HEK293 (cell line): ENCODE measurements around the gene DNAJB7.
"Not testable (repeated sequence)": the region's sequence is repeated elsewhere in the genome, so short reads cannot be mapped to it uniquely, and the experiment has no call there.

Experiments used
- CTCF ChIA-PET: fragments of 350-600 bp; formaldehyde crosslinking; extraction: SDS; loops from one replicate; lab custom pipeline; 2021; ENCODE audit warnings: antibody characterized with exemption; lab: Yijun Ruan, JAX
- POLR2A ChIA-PET: fragments of 300-600 bp; formaldehyde crosslinking; extraction: SDS; loops from one replicate; lab custom pipeline; 2020; ENCODE audit warnings: antibody characterized with exemption, inconsistent platforms; lab: Yijun Ruan, JAX
- H3K27ac ChIP-seq: fragments of 200-500 bp; sonication (Bioruptor generic); 2 replicates; pipeline ENCODE4 v1.5.1; 2014; ENCODE audit warnings: low read depth, low read length, control low read depth, inconsistent platforms; ENCODE audit errors: extremely low read depth
- H3K36me3 ChIP-seq, 2 experiments: fragments of 200-500 bp in 1 of 2; sonication (Bioruptor generic) in 1 of 2; 1 replicate in 1 of 2; 2 replicates in 1 of 2; pipeline ENCODE4 v1.5.1; 2014 to 2017; ENCODE audit warnings: inconsistent platforms in 2 of 2, low read length in 2 of 2; ENCODE audit not compliant: control insufficient read depth in 2 of 2, insufficient read depth in 1 of 2
- H3K4me1 ChIP-seq: fragments of 200-500 bp; sonication (Bioruptor generic); 2 replicates; pipeline ENCODE4 v1.5.1; 2014; ENCODE audit warnings: mild to moderate bottlenecking, low read length, inconsistent platforms; ENCODE audit not compliant: control insufficient read depth, insufficient read depth
- H3K4me3 ChIP-seq: 2 replicates; pipeline ENCODE4 v1.5.1; 2011; ENCODE audit warnings: low read depth, mild to moderate bottlenecking, control low read depth, low read length, moderate library complexity
- H3K9me3 ChIP-seq: fragments of 200-500 bp; sonication (Bioruptor generic); 2 replicates; pipeline ENCODE4 v1.5.1; 2014; ENCODE audit warnings: low read depth, low read length, inconsistent platforms; ENCODE audit not compliant: control insufficient read depth, insufficient read depth
- BCL11B ChIP-seq: fragments of 450-650 bp; formaldehyde crosslinking; IDR thresholded peaks from 2 replicates; pipeline ENCODE4 v1.5.1; 2016; ENCODE audit warnings: low read depth, missing biosample characterization, missing genetic modification characterization
- GLIS1 ChIP-seq: fragments of 450-650 bp; formaldehyde crosslinking; IDR thresholded peaks from 2 replicates; pipeline ENCODE4 v1.5.1; 2016; ENCODE audit warnings: missing biosample characterization, missing genetic modification characterization
- HOXC10 ChIP-seq: sonication (generic); formaldehyde crosslinking; IDR thresholded peaks from 2 replicates; pipeline ENCODE4 v1.8.1; 2023; ENCODE audit warnings: mild to moderate bottlenecking, missing genetic modification reagents
- SCRT1 ChIP-seq: fragments of 450-650 bp; formaldehyde crosslinking; IDR thresholded peaks from 2 replicates; pipeline ENCODE4 v1.5.1; 2016; ENCODE audit warnings: missing biosample characterization, missing genetic modification characterization, borderline replicate concordance
- SCRT2 ChIP-seq: fragments of 450-650 bp; formaldehyde crosslinking; IDR thresholded peaks from 2 replicates; pipeline ENCODE4 v1.5.1; 2016; ENCODE audit warnings: missing biosample characterization, missing genetic modification characterization
- ZNF112 ChIP-seq: fragments of 450-650 bp; formaldehyde crosslinking; IDR thresholded peaks from 2 replicates; pipeline ENCODE4 v1.5.0; 2017; ENCODE audit warnings: missing biosample characterization, missing genetic modification characterization
- ZNF202 ChIP-seq: fragments of 450-650 bp; formaldehyde crosslinking; IDR thresholded peaks from 2 replicates; pipeline ENCODE4 v1.5.1; 2016; ENCODE audit warnings: missing biosample characterization, missing genetic modification characterization, borderline replicate concordance
- ZNF23 ChIP-seq: fragments of 450-650 bp; formaldehyde crosslinking; IDR thresholded peaks from 2 replicates; pipeline ENCODE4 v1.5.1; 2016; ENCODE audit warnings: missing biosample characterization, missing genetic modification characterization, borderline replicate concordance
- ZNF292 ChIP-seq: fragments of 450-650 bp; formaldehyde crosslinking; IDR thresholded peaks from 2 replicates; pipeline ENCODE4 v1.5.1; 2016; ENCODE audit warnings: low read depth, missing biosample characterization, missing genetic modification characterization, borderline replicate concordance
- ZNF394 ChIP-seq: fragments of 450-650 bp; formaldehyde crosslinking; IDR thresholded peaks from 2 replicates; pipeline ENCODE4 v1.5.1; 2016; ENCODE audit warnings: missing biosample characterization, missing genetic modification characterization, mild to moderate bottlenecking, moderate library complexity, borderline replicate concordance
- ZNF48 ChIP-seq: fragments of 450-650 bp; formaldehyde crosslinking; IDR thresholded peaks from 2 replicates; pipeline ENCODE4 v1.5.1; 2016; ENCODE audit warnings: missing biosample characterization, missing genetic modification characterization
- ZNF521 ChIP-seq: fragments of 450-650 bp; formaldehyde crosslinking; IDR thresholded peaks from 2 replicates; pipeline ENCODE4 v1.5.1; 2017; ENCODE audit warnings: missing biosample characterization, mild to moderate bottlenecking, missing genetic modification characterization
- ZNF560 ChIP-seq: fragments of 450-650 bp; formaldehyde crosslinking; IDR thresholded peaks from 2 replicates; pipeline ENCODE4 v1.5.1; 2017; ENCODE audit warnings: missing biosample characterization, missing genetic modification characterization, borderline replicate concordance
- ZNF561 ChIP-seq: fragments of 450-650 bp; IDR thresholded peaks from 2 replicates; pipeline ENCODE4 v1.5.1; 2018; ENCODE audit warnings: missing biosample characterization, missing genetic modification characterization, borderline replicate concordance
- ZNF596 ChIP-seq: fragments of 450-650 bp; IDR thresholded peaks from 2 replicates; pipeline ENCODE4 v1.5.0; 2018; ENCODE audit warnings: missing biosample characterization, mild to moderate bottlenecking, missing genetic modification characterization, moderate library complexity
- ZNF610 ChIP-seq: fragments of 450-650 bp; formaldehyde crosslinking; IDR thresholded peaks from 2 replicates; pipeline ENCODE4 v1.5.1; 2016; ENCODE audit warnings: missing biosample characterization, missing genetic modification characterization, borderline replicate concordance
- ZNF626 ChIP-seq: fragments of 450-650 bp; sonication (Bioruptor Pico); formaldehyde crosslinking; IDR thresholded peaks from 2 replicates; pipeline ENCODE4 v1.5.1; 2018; ENCODE audit warnings: missing biosample characterization, missing genetic modification characterization, inconsistent platforms
- ZNF701 ChIP-seq: fragments of 450-650 bp; formaldehyde crosslinking; IDR thresholded peaks from 2 replicates; pipeline ENCODE4 v1.5.1; 2016; ENCODE audit warnings: missing biosample characterization, missing genetic modification characterization
- ZSCAN23 ChIP-seq: fragments of 450-650 bp; formaldehyde crosslinking; IDR thresholded peaks from 2 replicates; pipeline ENCODE4 v1.5.1; 2016; ENCODE audit warnings: missing biosample characterization, missing genetic modification characterization
- TF ChIP-seq, protein P1 (sequence below): fragments of 450-650 bp; formaldehyde crosslinking; IDR thresholded peaks from 2 replicates; pipeline ENCODE4 v1.5.1; 2016; ENCODE audit warnings: missing biosample characterization, missing genetic modification characterization
- TF ChIP-seq, protein P2 (sequence below): fragments of 450-650 bp; formaldehyde crosslinking; IDR thresholded peaks from 2 replicates; pipeline ENCODE4 v1.5.1; 2016; ENCODE audit warnings: missing biosample characterization, missing genetic modification characterization
- TF ChIP-seq, protein P3 (sequence below): fragments of 450-650 bp; formaldehyde crosslinking; IDR thresholded peaks from 2 replicates; pipeline ENCODE4 v1.5.1; 2016; ENCODE audit warnings: missing biosample characterization, missing genetic modification characterization, low read depth

The DNAJB7 gene

DNA sequence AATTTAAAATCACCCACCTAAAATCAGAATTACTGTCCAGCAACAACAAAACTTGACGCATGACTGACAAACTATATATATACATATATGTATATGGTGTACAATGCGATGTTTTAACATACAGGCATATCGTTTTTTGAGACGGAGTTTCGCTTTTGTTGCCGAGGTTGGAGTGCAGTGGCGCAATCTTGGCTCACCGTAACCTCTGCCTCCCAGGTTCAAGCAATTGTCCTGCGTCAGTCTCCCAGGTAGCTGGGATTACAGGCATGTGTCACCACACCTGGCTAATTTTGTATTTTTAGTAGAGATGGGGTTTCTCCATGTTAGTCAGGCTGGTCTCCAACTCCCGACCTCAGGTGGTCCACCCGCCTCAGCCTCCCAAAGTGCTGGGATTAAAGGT, 16.1 kb downstream of the DNAJB7 start:
- POLR2A ChIA-PET, H3K9me3 ChIP-seq, CTCF ChIA-PET, H3K4me3 ChIP-seq, H3K27ac ChIP-seq, H3K4me1 ChIP-seq: not testable (repeated sequence)
- peaks cover 82 to 97% of the 10 kb centered on the region in 2 experiments for H3K36me3 ChIP-seq
- peak; percentile 46; the same call in 1 of the 2 replicates for TF ChIP-seq GLIS1 (tag by site-specific recombination)
- TF ChIP-seq, protein P1, sequence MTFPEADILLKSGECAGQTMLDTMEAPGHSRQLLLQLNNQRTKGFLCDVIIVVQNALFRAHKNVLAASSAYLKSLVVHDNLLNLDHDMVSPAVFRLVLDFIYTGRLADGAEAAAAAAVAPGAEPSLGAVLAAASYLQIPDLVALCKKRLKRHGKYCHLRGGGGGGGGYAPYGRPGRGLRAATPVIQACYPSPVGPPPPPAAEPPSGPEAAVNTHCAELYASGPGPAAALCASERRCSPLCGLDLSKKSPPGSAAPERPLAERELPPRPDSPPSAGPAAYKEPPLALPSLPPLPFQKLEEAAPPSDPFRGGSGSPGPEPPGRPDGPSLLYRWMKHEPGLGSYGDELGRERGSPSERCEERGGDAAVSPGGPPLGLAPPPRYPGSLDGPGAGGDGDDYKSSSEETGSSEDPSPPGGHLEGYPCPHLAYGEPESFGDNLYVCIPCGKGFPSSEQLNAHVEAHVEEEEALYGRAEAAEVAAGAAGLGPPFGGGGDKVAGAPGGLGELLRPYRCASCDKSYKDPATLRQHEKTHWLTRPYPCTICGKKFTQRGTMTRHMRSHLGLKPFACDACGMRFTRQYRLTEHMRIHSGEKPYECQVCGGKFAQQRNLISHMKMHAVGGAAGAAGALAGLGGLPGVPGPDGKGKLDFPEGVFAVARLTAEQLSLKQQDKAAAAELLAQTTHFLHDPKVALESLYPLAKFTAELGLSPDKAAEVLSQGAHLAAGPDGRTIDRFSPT (tag by site-specific recombination): 0 out of 2 replicates have a peak, but pooled peaks have one; percentile 36
- TF ChIP-seq, protein P2, sequence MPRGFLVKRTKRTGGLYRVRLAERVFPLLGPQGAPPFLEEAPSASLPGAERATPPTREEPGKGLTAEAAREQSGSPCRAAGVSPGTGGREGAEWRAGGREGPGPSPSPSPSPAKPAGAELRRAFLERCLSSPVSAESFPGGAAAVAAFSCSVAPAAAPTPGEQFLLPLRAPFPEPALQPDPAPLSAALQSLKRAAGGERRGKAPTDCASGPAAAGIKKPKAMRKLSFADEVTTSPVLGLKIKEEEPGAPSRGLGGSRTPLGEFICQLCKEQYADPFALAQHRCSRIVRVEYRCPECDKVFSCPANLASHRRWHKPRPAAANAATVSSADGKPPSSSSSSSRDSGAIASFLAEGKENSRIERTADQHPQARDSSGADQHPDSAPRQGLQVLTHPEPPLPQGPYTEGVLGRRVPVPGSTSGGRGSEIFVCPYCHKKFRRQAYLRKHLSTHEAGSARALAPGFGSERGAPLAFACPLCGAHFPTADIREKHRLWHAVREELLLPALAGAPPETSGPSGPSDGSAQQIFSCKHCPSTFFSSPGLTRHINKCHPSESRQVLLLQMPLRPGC (tag by site-specific recombination): peak; percentile 48; the same call in 1 of the 2 replicates

DNA sequence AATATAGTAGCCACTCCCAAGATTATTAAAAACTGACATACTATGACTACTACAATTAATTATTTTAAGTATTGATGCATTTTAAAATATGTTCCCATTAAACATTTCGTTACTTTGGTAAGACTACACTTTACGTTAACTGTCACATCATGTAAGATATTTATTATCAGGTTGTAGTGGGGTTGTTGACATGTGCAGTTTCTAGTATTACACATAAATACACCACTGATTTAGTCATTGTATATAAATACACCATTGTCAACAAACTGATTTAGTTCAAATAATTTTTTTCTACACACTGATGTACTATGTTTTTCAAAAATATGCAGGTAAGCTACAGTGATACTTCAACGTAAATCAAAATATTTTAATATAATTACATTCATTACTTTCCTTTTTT, 17.0 kb downstream of the DNAJB7 start:
- ChIA-PET CTCF (no interaction called here), POLR2A (no interaction called here)
- no peak overlapping the region for H3K4me3 ChIP-seq
- H3K36me3 ChIP-seq: peaks cover 89 to 97% of the 10 kb centered on the region in 2 experiments
- H3K27ac ChIP-seq: no peak overlapping the region
- H3K9me3 ChIP-seq: no peaks in the 10 kb centered on the region
- TF ChIP-seq, protein P3, sequence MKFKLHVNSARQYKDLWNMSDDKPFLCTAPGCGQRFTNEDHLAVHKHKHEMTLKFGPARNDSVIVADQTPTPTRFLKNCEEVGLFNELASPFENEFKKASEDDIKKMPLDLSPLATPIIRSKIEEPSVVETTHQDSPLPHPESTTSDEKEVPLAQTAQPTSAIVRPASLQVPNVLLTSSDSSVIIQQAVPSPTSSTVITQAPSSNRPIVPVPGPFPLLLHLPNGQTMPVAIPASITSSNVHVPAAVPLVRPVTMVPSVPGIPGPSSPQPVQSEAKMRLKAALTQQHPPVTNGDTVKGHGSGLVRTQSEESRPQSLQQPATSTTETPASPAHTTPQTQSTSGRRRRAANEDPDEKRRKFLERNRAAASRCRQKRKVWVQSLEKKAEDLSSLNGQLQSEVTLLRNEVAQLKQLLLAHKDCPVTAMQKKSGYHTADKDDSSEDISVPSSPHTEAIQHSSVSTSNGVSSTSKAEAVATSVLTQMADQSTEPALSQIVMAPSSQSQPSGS (tag by site-specific recombination): no peak
- TF ChIP-seq ZNF202 (tag by site-specific recombination) (no peak), ZNF561 (tag by site-specific recombination) (no peak)
- H3K4me1 ChIP-seq: no peaks in the 10 kb centered on the region

DNA sequence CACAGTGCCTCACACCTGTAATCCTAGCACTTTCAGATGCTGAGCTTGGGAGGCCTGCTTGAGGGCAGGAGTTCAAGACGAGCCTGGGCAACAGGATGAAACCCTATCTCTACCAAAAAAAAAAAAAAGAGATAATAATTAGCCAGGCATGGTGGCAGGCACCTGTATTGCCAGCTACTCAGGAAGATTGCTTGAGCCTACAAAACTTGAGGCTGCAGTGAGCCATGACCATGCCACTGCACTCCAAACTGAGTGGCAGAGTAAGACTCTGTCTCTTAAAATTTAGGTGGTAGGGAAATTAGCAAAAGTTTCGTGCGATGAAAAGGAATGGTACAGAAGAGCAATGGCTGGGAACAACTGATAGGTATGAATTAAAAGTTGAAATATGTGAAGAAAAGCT, 23.4 kb downstream of the DNAJB7 start:
- no peaks in the 10 kb centered on the region for H3K4me1 ChIP-seq
- CTCF ChIA-PET: interaction anchor here (0.6 kb wide), 1 partner anchor 129 kb away, joined by 4 read pairs; no protein-coding TSS in a partner anchor
- no peaks in the 10 kb centered on the region for H3K9me3 ChIP-seq
- H3K36me3 ChIP-seq: peaks cover 90 to 95% of the 10 kb centered on the region in 2 experiments
- TF ChIP-seq BCL11B (tag by site-specific recombination): no peak
- TF ChIP-seq ZNF292 (tag by site-specific recombination): no peak
- TF ChIP-seq SCRT1 (tag by site-specific recombination): 0 out of 2 replicates have a peak, but pooled peaks have one; percentile 38
- TF ChIP-seq SCRT2: no peak
- TF ChIP-seq ZNF394 (tag by site-specific recombination): no peak
- no peak for TF ChIP-seq HOXC10
- POLR2A ChIA-PET: interaction anchor here (1.5 kb wide), 1 partner anchor 18 kb away, joined by 4 read pairs; the partner anchor contains the start of gene ST13
- no peak overlapping the region for H3K27ac ChIP-seq
- H3K4me3 ChIP-seq: no peak overlapping the region

DNA sequence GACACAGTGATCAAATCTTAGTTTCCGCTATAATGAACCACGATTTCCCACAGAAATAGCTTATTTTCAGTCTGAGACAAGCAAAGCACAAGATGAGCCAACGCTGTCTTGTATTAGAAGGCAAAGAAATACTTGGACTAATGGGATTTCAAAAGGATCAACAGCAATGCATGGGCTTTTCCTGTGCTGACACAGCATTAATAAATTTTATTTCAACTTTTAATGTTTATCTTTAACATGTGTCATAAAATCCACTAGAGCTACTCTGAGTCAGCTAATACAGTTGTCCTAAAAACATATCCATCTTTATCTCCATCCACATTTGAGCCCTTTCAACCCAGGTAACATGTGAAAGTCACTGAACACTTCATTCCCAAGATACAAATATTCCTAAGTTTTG, 27.3 kb downstream of the DNAJB7 start:
- POLR2A ChIA-PET: no interaction called here
- H3K9me3 ChIP-seq: no peaks in the 10 kb centered on the region
- no peak overlapping the region for H3K27ac ChIP-seq
- peaks cover 93 to 94% of the 10 kb centered on the region in 2 experiments for H3K36me3 ChIP-seq
- no peak overlapping the region for H3K4me3 ChIP-seq
- H3K4me1 ChIP-seq: no peaks in the 10 kb centered on the region
- CTCF ChIA-PET: interaction anchor here (1.0 kb wide), 1 partner anchor 15 kb away, joined by 3 read pairs; the partner anchor contains the start of gene SLC25A17
- TF ChIP-seq ZNF701: no peak
- no peak for TF ChIP-seq ZNF48 (tag by site-specific recombination)
- TF ChIP-seq ZNF560 (tag by site-specific recombination): no peak
- no peak for TF ChIP-seq ZNF596 (tag by site-specific recombination)
- no peak for TF ChIP-seq ZSCAN23 (tag by site-specific recombination)
- no peak for TF ChIP-seq ZNF23 (tag by site-specific recombination)
- TF ChIP-seq ZNF626: no peak
- no peak for TF ChIP-seq ZNF112 (tag by site-specific recombination)
- TF ChIP-seq ZNF610 (tag by site-specific recombination): no peak
- TF ChIP-seq ZNF521 (tag by site-specific recombination): no peak
